HG03457 (cell line): ENCODE data around the gene OVCA2.
A peak's percentile ranks its signal among the peaks of the same experiment; 100 is the strongest.

Source experiments
- ATAC-seq: cut with Tn5 transposase; IDR thresholded peaks from one replicate; pipeline ENCODE4 v1.9.1; 2021; ENCODE audit warnings: moderate number of reproducible peaks; ENCODE audit not compliant: unreplicated experiment

Gene OVCA2

DNA sequence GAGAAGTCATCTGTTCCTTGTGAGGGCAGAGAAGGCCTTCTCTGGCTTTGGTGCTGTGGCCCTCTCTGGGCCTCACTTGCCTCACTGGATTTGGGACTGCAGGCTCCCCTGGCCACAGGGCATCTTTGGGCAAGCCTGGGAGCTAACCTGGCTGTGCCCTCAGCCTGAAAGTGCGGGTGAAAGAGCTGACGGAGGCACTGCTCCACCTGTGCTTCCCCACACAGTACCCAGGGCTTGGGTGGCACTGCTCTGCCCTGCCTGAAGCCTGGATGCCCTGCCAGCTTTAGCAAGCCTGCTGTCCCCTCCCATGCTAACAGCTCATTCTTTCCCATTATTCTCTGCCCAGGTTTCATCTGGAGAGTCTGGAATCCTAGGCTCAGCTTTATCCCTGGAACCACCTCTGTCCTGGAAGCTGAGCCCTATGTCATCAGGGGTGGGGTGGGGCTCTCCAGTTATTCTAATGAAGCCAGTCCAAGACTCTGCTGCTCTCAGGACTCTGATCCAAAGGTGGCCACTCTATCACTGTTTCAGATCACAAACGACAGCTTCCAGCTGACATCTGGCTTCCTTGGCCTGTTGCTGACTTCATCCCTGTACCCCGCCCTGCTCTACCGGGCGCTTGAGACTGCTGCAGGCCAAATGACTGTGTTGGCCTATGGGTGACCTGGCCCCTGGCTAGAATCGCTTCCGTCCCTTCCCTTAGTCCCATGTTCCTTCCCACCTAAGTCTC, 42.4 kb downstream of the OVCA2 start:
- ATAC-seq = no peak

DNA sequence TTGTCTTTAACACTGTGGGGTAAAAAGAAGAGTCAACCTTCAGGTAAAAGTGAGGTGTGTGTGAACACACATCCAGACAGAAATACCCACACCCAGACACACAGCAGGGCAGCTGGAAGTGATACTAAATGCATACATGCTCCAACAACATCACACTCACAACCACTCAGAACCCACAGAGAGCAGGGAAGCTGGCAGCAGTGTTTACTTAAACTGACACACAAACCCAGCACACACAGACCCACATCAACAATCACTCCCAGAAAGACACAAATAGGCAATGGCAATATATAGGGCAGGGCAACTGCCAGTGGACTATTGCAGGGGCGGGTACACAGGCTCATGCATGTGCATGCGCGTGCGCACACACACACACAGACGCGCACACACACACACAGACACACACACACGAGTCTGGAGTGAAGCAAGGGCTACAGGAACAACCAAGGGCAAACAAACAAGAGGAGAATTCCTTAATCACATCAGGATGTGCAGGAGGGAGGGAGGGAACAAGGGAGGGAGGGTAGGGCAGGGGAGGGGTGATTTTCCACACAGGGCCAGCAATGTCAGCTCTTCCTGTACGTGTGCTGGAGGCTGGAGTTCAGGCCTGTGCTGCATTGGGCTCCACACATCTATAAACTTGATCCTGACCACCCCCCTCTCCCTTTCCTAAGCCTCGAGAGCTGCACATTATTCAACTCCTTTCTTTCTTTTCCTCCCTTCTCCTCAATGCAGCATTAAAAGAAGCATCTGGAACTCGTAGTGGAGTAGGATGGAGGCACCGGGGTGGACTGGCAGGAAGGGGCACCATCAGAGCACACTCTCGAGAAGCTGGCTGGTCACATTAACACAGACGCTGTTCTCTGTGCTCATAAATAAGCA, 43.2 kb downstream of the OVCA2 start:
- ATAC-seq = no peak

DNA sequence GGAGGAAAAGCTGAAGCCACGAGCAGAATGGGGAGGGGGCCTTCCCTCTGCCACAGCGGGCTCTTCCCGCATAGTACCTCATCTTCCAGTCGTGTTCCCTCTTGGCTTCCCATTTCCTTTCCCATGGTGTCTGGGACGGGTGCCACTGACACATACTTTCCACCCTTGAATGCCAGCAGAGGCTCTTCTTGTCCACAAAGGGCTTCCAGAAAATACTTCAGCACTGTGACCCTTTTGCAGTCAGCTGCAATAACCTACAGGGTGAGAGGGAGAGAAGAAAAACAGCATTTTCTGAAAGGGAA, 43.8 kb downstream of the OVCA2 start:
- ATAC-seq = no peak

DNA sequence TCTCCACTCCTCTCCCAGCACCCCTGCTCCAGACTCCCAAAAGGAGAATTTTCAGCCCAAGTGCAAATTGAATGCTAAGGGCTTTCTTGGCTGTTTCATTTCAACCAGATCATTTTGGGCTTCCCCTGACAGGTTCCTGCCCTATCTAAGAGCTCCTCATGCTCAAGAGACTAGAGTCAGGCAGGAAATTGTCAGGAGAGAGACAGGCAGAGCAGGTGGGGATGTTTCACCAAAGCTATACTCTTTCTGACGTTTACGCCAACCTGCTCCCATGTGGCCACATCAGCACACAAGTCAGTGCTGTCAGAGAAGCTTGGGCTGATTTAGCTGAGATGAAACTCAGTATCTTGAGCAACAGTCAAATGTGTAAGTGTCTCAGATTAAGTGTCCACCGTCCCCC, 44.5 kb downstream of the OVCA2 start:
- no peak for ATAC-seq

DNA sequence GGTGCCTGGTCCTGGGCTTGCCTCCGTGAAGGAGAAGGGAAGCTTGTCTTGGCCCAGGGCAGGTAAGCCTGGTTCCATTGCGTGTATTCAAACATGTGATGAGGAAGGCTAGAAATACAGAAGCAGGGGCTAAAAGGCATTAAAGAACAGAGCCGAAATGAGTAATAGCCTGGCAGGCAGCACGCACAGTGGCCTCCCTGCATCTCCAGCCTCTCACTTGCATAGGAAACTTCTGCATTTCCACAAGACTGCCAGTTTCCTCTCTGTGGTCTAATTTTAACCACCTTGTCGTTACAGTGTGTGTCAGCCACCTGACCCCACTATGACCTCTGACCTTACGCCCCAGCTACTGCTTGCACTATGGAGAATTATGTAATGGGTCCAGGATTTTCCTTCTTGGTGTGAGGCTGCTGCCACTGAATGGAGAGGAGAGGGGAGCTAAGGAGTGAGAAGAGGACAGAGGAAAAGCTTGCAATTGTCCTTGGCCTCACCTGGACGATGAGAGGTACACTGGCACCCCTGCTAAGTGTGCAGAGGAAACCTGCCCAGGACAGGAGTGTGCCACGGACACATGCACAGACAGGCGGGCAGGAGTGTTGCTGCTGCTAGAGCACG, 45.9 kb downstream of the OVCA2 start:
- ATAC-seq = peak; percentile 30

DNA sequence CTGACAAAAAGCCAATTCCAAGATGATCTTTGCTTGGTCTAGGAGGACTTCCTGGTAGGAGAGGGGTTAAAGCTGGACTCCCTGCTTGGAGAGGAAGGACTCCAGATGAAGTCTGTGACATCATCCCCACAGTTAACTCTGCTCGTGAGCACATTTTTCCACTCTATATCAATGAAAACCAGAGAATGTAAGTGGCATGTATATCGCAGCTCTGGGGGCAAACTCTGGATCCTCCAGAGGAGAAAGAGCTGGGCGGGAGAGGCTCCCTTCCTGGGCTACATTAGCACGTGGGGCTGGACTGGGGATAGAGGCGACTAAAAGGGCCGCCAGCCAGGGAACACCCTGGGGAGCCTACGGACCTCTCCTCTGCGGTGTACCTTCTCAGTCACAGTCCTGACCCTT, 47.2 kb downstream of the OVCA2 start:
- peak; percentile 27 for ATAC-seq

DNA sequence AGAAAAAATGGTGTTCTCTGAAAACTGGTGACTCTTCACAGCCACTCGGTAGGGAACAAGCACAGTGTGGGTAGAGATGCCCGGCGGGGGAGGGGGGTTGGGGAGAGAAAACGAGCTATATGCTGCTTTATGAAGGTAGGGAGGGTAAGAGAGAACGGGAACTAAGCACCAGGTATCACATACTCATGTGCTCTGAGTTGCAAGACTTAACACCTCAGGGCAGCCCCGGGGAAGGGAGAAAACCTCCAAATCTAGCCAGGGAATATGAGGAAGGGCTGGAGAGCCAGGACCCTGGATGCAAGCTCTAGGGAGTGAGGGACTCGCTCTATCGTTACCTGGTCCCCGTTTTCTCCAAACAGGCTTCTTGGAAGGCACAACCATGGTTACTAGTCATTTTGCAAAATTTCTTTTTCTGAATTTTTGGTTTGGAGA, 48.4 kb downstream of the OVCA2 start:
- no peak for ATAC-seq

DNA sequence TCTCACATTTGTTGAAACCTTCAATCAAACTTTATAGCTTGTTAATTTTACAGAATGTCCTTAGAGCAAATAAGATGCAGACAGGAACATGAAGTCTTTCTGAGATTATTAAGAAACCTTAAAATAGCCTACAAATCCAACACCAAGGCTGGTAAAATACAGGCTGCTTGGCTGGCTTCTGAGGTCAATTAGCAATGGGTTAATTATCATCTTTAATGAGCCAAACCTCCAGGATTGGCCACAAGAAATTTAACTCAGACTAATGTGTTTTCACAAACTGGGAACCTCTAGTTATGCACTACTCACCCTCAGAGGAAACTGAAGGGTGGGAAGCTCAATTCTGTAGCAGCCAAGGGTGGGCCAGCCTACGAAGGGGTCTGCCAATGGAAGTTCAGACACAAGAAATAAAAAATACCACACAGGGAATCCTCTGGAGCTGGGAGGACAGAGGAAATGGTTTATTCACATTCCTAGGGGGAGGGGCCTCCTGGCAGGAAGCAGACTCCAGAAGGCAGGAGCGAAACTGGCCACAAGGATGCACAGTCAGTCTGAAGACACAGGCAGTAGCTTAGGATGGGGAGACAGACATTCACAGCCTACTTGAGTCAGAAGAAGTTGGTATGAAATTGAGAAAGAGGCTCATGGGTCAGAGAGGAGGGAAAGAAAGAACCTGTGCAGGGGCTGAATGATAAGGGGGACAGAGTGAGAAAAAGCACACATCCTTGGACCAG, 49.1 kb downstream of the OVCA2 start:
- ATAC-seq = no peak

DNA sequence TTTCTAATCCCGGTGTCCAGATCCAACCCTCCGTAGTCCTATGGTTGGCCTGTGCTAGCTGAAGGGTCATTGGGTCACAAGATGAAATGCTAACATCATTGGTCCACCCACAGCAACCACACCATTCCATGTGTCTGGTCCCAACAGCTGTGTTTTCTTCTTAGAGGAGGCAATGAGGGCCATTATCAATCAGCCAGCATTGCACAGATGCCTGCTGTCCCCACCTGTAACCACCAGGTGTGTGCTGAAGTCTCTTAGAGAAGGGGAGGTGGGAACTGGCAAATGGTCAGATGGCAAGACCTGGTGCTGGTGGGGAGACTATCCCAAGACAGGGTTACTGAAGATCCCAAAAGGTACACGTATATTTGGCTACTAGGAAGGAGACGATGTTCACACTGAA, 50.4 kb downstream of the OVCA2 start:
- ATAC-seq = no peak
